ENCODE data around the gene ZNF674.
"Not testable (repeated sequence)": the region's sequence is repeated elsewhere in the genome, so short reads cannot be mapped to it uniquely, and the experiment has no call there.

ZNF674 gene

DNA sequence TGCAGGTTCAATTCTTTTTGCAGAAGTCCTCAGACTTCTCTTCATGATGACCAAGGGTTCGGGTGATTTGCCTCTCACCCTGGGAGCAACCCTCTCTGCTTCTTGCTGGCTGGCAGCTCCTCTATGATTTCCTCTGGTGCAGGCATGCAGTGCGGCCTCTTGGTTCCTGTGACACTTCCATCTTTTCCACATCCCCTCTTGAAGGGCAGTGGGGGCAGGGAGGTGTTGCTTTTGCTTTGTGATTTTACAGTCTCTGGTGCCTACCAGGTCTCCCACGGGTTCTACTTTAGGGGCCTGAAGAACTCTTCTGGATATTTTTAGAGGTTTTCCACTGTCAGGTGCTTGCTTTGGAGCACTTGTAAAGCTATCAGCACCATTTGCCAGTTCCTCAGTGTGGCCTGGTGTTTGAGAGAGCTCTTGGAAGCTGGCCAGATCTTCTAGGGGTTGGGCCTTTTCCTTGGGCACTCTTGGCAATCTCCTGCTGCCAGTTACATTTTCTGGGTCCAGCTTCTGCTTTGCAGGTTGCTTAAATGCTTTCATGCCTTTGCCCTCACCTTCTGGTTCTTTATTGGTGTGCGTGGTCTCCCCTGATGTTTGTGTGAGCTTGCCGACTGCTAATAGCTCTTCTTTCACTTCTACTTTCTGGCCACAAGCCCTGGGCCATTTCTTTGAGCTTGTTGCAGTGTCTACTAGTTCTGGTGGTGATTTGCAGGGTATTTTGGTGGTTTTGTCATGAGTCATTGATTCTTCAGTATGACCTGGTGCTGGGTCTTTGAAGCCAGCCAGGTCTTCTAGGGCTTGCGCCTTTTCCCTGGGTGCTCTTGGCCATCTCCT, 16.8 kb upstream of the ZNF674 start:
- H3K36me3 ChIP-seq (ENCODE audit: insufficient read depth, low read length) = no peaks in the 10 kb centered on the region
- H3K4me3 ChIP-seq (ENCODE audit: low read depth in 1 of 2, low read length in 2 of 2) = no peak overlapping the region
- no peak overlapping the region for H3K9ac ChIP-seq (ENCODE audit: low read length)
- H3K9me3 ChIP-seq (ENCODE audit: low read length) = no peaks in the 10 kb centered on the region
- peaks cover 4% of the 10 kb centered on the region for H3K4me1 ChIP-seq (ENCODE audit: insufficient read depth, low read length)
- no peaks in the 10 kb centered on the region for H3K27me3 ChIP-seq (ENCODE audit: control insufficient read depth in 1 of 2, insufficient read depth in 2 of 2, low read length in 2 of 2)
- no peak overlapping the region for H3K27ac ChIP-seq (ENCODE audit: low read depth, low read length)

DNA sequence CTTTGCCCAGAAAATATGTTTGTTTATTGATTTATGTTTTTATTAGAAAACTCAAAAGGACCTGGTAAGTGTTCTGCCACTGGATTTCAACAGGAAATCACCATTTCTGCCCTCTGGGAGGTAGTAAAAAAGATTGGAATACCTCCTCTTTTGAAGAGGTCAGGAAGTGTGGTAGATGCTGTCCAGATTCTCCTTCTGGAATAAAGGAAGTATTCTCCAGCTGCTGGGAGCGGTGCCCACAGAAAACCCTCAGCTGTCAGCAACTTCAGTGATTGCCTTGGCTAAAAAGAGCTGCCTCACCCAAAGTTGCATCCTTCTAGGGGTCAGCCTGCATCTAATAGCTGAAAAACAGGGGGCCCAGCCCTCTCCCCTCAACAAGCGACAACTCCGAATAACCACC, 13.8 kb upstream of the ZNF674 start:
- H3K27me3 ChIP-seq (ENCODE audit: control insufficient read depth in 1 of 2, insufficient read depth in 2 of 2, low read length in 2 of 2) = no peaks in the 10 kb centered on the region
- no peak overlapping the region for H3K9ac ChIP-seq (ENCODE audit: low read length)
- no peak overlapping the region for H3K27ac ChIP-seq (ENCODE audit: low read depth, low read length)
- no peaks in the 10 kb centered on the region for H3K9me3 ChIP-seq (ENCODE audit: low read length)
- peaks cover 4% of the 10 kb centered on the region for H3K4me1 ChIP-seq (ENCODE audit: insufficient read depth, low read length)
- no peaks in the 10 kb centered on the region for H3K36me3 ChIP-seq (ENCODE audit: insufficient read depth, low read length)
- H3K4me3 ChIP-seq (ENCODE audit: low read depth in 1 of 2, low read length in 2 of 2) = no peak overlapping the region

DNA sequence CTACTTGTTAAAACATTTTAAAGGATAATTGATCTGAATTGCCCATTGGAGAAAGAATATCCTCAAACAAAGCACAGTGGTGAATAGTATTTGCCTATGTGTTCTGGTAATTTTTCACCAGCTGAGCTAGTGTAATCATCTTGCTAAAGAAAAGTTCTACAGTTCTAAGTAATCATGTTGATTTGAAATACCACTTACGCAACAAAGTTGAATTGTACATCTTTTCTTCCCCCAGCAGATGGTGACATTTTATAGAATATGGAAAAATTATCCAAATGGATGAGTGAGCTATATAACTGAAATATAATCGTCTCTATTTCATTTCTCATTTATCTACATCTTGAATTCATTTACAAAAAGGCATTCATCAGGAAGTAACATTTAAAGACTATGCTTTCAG, 9.7 kb upstream of the ZNF674 start:
- Histone ChIP-seq H3K4me1 (ENCODE audit: insufficient read depth, low read length) (no peaks in the 10 kb centered on the region), H3K9me3 (ENCODE audit: low read length) (no peaks in the 10 kb centered on the region), H3K27me3 (ENCODE audit: control insufficient read depth in 1 of 2, insufficient read depth in 2 of 2, low read length in 2 of 2) (no peaks in the 10 kb centered on the region), H3K27ac (ENCODE audit: low read depth, low read length) (no peak overlapping the region), H3K9ac (ENCODE audit: low read length) (no peak overlapping the region), H3K36me3 (ENCODE audit: insufficient read depth, low read length) (no peaks in the 10 kb centered on the region), H3K4me3 (ENCODE audit: low read depth in 1 of 2, low read length in 2 of 2) (no peak overlapping the region)

DNA sequence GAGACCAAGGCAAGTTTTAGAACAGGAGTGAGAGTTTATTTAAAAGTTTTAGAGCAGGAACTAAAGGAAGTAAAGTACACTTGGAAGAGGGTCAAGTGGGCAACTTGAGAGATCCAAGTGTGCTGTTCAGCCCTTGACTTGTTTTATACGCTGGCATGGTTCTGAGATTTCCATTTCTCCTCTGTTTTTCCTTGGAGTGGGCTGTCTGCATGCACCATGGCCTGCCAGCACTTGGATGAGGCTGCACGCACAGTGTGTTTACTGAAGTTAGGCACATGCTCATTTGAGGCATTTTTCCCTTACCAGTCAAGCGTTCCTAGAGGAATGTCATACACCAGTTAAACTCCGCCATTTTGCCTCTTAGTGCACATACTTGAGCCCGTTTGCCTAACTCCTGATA, 8.7 kb upstream of the ZNF674 start:
- no peaks in the 10 kb centered on the region for H3K4me1 ChIP-seq (ENCODE audit: insufficient read depth, low read length)

DNA sequence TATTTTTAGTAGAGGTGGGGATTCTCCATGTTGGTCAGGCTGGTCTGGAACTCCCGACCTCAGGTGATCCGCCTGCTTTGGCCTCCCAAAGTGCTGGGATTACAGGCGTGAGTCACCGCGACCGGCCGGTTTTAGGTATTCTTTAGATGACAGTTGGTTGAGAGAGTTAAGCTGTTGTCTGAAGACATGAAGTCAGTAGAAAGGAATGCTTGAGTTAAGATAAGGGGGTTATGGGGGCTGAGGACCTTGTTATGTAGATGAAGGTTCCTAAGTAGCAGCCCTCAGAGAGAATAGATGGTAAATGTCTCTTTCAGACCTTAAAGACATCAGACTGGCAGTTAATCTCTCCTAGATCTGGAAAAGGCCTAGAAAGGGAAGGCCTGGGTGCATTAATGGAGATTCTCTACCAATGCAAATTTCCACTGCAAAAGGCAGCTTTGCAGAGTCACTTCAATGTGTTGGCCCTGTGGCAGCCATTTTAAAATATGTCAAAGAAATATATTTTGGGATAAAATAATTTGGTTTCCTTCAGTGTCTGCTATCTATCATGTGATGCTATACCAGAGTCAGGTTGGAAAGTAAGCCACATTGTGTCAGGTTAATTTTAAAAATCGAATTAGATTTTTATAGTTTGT, 6.4 kb upstream of the ZNF674 start:
- Histone ChIP-seq H3K9ac (ENCODE audit: low read length) (no peak overlapping the region), H3K27ac (ENCODE audit: low read depth, low read length) (no peak overlapping the region), H3K9me3 (ENCODE audit: low read length) (no peaks in the 10 kb centered on the region), H3K4me3 (ENCODE audit: low read depth in 1 of 2, low read length in 2 of 2) (no peak overlapping the region), H3K36me3 (ENCODE audit: insufficient read depth, low read length) (no peaks in the 10 kb centered on the region), H3K27me3 (ENCODE audit: control insufficient read depth in 1 of 2, insufficient read depth in 2 of 2, low read length in 2 of 2) (no peaks in the 10 kb centered on the region), H3K4me1 (ENCODE audit: insufficient read depth, low read length) (peaks cover 4% of the 10 kb centered on the region)

More for the DNA sequence above, 8.7 kb upstream of the ZNF674 start:
- no peak overlapping the region for H3K9ac ChIP-seq (ENCODE audit: low read length)
- no peak overlapping the region for H3K4me3 ChIP-seq (ENCODE audit: low read depth in 1 of 2, low read length in 2 of 2)
- no peaks in the 10 kb centered on the region for H3K27me3 ChIP-seq (ENCODE audit: control insufficient read depth in 1 of 2, insufficient read depth in 2 of 2, low read length in 2 of 2)
- H3K36me3 ChIP-seq (ENCODE audit: insufficient read depth, low read length) = no peaks in the 10 kb centered on the region
- no peak overlapping the region for H3K27ac ChIP-seq (ENCODE audit: low read depth, low read length)
- no peaks in the 10 kb centered on the region for H3K9me3 ChIP-seq (ENCODE audit: low read length)

DNA sequence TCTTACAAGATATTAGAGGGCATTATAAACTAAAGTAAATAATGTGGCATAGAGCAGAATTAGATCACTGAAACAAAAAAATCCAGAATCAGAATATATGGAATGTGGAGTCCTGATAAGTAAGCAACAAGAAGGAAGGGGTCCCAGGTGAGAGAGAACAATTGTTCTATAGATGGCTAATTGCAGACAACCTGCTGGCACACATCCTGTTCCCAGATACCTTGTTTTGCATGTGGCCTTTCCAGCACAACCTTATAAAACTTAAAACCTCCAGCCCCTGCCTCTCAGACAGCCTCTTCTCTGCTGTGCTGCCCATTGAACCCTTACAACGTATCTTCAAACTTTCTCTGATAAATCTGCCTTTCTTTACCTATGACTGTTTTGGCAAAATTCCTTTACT, 4.7 kb upstream of the ZNF674 start:
- H3K36me3 ChIP-seq (ENCODE audit: insufficient read depth, low read length) = no peaks in the 10 kb centered on the region
- no peaks in the 10 kb centered on the region for H3K27me3 ChIP-seq (ENCODE audit: control insufficient read depth in 1 of 2, insufficient read depth in 2 of 2, low read length in 2 of 2)
- H3K27ac ChIP-seq (ENCODE audit: low read depth, low read length) = no peak overlapping the region
- H3K9ac ChIP-seq (ENCODE audit: low read length) = no peak overlapping the region
- peaks cover 10% of the 10 kb centered on the region for H3K4me1 ChIP-seq (ENCODE audit: insufficient read depth, low read length)
- H3K4me3 ChIP-seq (ENCODE audit: low read depth in 1 of 2, low read length in 2 of 2) = no peak overlapping the region
- no peaks in the 10 kb centered on the region for H3K9me3 ChIP-seq (ENCODE audit: low read length)

DNA sequence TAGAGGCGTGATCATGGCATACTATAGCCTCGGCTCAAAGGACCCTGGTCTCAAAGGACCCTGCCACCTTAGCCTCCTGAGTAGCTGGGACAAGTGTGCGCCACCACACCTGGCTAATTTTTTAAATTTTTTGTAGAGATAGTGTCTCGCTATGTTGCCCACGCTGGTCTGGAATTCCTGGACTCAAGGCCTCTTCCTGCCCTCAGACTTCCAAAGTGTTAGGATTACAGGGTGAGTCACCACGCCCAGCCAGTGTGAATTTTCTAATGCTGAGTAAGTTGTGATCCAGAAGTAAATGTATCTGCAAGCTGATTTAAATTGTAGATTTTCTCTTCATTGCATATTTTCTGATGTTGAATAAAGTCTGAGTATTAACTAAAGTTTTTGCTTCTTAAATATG, 2.6 kb upstream of the ZNF674 start:
- Histone ChIP-seq H3K9ac (ENCODE audit: low read length) (no peak overlapping the region), H3K36me3 (ENCODE audit: insufficient read depth, low read length) (no peaks in the 10 kb centered on the region), H3K4me3 (ENCODE audit: low read depth in 1 of 2, low read length in 2 of 2) (no peak overlapping the region), H3K27ac (ENCODE audit: low read depth, low read length) (no peak overlapping the region), H3K9me3 (ENCODE audit: low read length) (no peaks in the 10 kb centered on the region), H3K27me3 (ENCODE audit: control insufficient read depth in 1 of 2, insufficient read depth in 2 of 2, low read length in 2 of 2) (no peaks in the 10 kb centered on the region), H3K4me1 (ENCODE audit: insufficient read depth, low read length) (peaks cover 17% of the 10 kb centered on the region)

DNA sequence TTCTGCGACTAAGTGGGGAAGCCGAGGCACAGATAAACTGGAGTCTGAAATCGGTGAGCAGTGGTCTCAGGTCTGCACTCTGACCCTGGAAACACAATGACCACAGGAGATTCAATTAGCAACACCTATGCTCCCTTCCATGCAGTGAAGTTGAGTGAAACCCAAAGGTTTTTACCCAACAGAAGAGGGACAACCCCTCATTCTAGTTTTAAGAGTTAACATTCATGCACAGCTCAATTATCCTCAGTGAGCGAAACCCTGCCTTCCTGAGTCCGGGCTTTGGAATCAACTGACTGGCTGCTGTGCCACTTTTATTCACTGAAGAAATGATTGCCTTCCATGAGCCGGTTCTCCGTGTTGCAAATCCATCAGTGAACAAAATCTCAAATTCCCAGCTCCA, 694 bp downstream of the ZNF674 start:
- not testable (repeated sequence) for H3K27ac ChIP-seq (ENCODE audit: low read depth, low read length); H3K27me3 ChIP-seq (ENCODE audit: control insufficient read depth in 1 of 2, insufficient read depth in 2 of 2, low read length in 2 of 2); H3K36me3 ChIP-seq (ENCODE audit: insufficient read depth, low read length); H3K9me3 ChIP-seq (ENCODE audit: low read length)
- H3K4me3 ChIP-seq (ENCODE audit: low read depth in 1 of 2, low read length in 2 of 2) = peak overlapping the region; percentile 59 to 77
- H3K9ac ChIP-seq (ENCODE audit: low read length) = peak overlapping the region; percentile 77
- H3K4me1 ChIP-seq (ENCODE audit: insufficient read depth, low read length) = peaks cover 17% of the 10 kb centered on the region

DNA sequence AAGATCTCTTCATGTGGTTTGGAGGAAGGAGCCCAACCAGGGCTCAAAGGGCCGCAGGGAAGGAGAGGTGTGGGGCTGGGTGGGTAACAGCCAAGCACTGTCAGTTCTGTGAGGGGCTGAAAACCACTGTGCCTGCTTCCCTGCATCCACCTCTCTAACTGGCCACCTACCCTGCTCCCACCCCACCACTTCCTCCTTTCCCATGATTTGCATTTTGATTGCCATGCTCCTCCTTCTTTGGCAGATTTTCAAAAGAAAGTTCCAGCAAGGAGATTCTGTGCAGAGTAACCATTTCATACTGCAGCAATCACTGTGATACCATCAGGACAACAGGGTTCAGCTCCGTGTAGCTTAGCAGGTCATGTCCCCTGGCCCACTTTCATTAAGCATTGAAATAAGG, 1.8 kb downstream of the ZNF674 start:
- no peaks in the 10 kb centered on the region for H3K27me3 ChIP-seq (ENCODE audit: control insufficient read depth in 1 of 2, insufficient read depth in 2 of 2, low read length in 2 of 2)
- H3K4me3 ChIP-seq (ENCODE audit: low read depth in 1 of 2, low read length in 2 of 2) = no peak overlapping the region
- H3K27ac ChIP-seq (ENCODE audit: low read depth, low read length) = no peak overlapping the region
- H3K9ac ChIP-seq (ENCODE audit: low read length) = no peak overlapping the region
- no peaks in the 10 kb centered on the region for H3K9me3 ChIP-seq (ENCODE audit: low read length)
- H3K4me1 ChIP-seq (ENCODE audit: insufficient read depth, low read length) = peaks cover 17% of the 10 kb centered on the region
- no peaks in the 10 kb centered on the region for H3K36me3 ChIP-seq (ENCODE audit: insufficient read depth, low read length)

DNA sequence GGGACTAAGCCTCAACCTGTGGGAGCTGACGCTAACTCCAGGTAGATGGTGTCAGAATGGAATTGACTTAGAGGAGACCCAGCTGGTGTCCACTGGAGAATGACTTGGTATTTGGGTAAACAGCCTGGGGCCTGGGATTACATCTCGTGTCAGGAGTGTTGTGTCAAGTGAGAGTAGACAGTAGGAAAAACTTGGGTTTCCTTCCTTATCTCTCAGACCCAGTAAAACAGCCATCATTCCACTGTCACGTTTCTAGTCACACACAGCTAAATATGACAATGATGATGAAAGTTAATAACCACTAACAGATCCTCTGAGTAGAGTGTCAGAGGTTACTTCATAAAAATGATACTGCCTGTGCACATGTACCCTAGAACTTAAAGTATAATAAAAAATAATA, 13.8 kb downstream of the ZNF674 start:
- H3K9me3 ChIP-seq (ENCODE audit: low read length) = no peaks in the 10 kb centered on the region
- no peak overlapping the region for H3K9ac ChIP-seq (ENCODE audit: low read length)
- no peak overlapping the region for H3K4me3 ChIP-seq (ENCODE audit: low read depth in 1 of 2, low read length in 2 of 2)

DNA sequence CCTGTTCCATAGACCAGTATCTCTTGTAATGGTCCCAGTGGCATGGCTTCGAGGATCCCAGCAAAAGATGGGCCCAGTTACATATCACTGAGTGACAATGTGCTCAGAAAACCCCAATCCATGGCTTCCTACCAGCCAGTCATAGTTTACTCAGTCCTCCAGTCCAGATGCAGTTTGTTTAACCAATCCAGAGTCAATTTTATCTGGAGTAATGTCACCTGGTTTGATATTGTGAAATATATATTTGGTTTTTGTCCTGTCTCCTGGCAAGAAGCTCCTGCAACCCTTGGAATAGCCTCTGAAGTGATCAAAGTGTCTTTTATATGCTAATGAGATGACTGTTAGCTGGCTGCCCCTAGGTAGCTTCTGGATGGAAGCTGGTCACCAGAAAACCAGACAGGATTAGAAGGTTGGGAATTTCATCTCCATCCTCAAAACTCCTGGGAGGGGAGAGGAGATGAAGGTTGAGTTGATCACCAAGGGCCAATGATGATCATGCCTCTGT, 14.8 kb downstream of the ZNF674 start:
- not testable (repeated sequence) for H3K9me3 ChIP-seq (ENCODE audit: low read length)

More for the DNA sequence above, 13.8 kb downstream of the ZNF674 start:
- Histone ChIP-seq H3K4me1 (ENCODE audit: insufficient read depth, low read length) (no peaks in the 10 kb centered on the region), H3K36me3 (ENCODE audit: insufficient read depth, low read length) (no peaks in the 10 kb centered on the region), H3K27me3 (ENCODE audit: control insufficient read depth in 1 of 2, insufficient read depth in 2 of 2, low read length in 2 of 2) (no peaks in the 10 kb centered on the region), H3K27ac (ENCODE audit: low read depth, low read length) (no peak overlapping the region)

More for the DNA sequence above, 14.8 kb downstream of the ZNF674 start:
- H3K27ac ChIP-seq (ENCODE audit: low read depth, low read length); H3K4me3 ChIP-seq (ENCODE audit: low read depth in 1 of 2, low read length in 2 of 2); H3K9ac ChIP-seq (ENCODE audit: low read length); H3K4me1 ChIP-seq (ENCODE audit: insufficient read depth, low read length); H3K27me3 ChIP-seq (ENCODE audit: control insufficient read depth in 1 of 2, insufficient read depth in 2 of 2, low read length in 2 of 2); H3K36me3 ChIP-seq (ENCODE audit: insufficient read depth, low read length): not testable (repeated sequence)
